ENCODE results near the gene CDC123.

DNA sequence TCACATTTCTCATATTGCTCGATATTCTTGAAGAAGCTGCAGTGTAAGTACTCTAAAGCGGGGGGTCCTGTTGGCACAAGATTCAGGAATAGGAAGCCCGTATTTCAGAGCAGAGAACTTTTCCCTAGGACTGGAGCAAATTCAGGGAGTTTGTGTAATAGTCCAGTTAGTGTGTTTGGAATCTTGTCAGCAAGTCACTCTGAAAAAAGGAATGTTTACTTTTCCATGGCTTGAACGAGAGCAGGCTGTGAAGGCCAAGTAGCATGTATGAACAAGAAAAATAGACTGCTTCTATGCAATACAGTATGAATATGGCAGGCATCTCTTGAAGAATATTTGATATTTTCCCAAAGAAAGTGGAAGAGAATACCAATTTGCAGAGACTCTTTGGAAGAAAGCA is 39.8 kb downstream of the CDC123 start:
- TF ChIP-seq CTCF (conservative IDR thresholded peaks at IDR 0.05; ENCODE audit: low read depth in 2 of 2) (no peak), EZH2 (IDR thresholded peaks at IDR 0.05; ENCODE audit: low read depth, unreplicated experiment) (no peak), NANOG (IDR thresholded peaks at IDR 0.05; ENCODE audit: borderline replicate concordance) (no peak), POLR2AphosphoS5 (IDR thresholded peaks at IDR 0.05; ENCODE audit: low read depth) (no peak)
- TF ChIP-seq, protein P1, sequence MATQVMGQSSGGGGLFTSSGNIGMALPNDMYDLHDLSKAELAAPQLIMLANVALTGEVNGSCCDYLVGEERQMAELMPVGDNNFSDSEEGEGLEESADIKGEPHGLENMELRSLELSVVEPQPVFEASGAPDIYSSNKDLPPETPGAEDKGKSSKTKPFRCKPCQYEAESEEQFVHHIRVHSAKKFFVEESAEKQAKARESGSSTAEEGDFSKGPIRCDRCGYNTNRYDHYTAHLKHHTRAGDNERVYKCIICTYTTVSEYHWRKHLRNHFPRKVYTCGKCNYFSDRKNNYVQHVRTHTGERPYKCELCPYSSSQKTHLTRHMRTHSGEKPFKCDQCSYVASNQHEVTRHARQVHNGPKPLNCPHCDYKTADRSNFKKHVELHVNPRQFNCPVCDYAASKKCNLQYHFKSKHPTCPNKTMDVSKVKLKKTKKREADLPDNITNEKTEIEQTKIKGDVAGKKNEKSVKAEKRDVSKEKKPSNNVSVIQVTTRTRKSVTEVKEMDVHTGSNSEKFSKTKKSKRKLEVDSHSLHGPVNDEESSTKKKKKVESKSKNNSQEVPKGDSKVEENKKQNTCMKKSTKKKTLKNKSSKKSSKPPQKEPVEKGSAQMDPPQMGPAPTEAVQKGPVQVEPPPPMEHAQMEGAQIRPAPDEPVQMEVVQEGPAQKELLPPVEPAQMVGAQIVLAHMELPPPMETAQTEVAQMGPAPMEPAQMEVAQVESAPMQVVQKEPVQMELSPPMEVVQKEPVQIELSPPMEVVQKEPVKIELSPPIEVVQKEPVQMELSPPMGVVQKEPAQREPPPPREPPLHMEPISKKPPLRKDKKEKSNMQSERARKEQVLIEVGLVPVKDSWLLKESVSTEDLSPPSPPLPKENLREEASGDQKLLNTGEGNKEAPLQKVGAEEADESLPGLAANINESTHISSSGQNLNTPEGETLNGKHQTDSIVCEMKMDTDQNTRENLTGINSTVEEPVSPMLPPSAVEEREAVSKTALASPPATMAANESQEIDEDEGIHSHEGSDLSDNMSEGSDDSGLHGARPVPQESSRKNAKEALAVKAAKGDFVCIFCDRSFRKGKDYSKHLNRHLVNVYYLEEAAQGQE (IDR thresholded peaks at IDR 0.05; ENCODE audit: unreplicated experiment): no peak

All from GM23338 (cell line).